HG03175 (cell line): Measurements from ENCODE around the gene MORN5.

ENCODE experiments used
- ATAC-seq: cut with Tn5 transposase; IDR thresholded peaks from one replicate; pipeline ENCODE4 v1.9.1; 2021; ENCODE audit warnings: mild to moderate bottlenecking, moderate library complexity; ENCODE audit not compliant: unreplicated experiment

Gene MORN5

DNA sequence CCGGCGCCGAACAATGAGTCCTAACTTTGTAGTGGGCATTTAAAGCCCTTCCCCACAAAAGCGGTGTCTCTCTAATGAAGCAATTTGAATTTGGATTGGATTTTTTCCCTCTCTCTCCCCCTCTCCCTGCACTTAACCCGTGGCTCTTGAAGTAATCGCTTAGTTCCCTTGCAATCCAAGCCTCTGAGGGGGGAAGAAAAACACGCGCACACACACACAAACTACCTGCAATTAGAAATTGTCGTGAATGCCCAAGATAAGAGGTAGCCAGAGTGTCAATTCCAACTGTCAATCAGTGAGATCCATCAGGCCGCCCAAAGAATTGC, 67.8 kb downstream of the MORN5 start:
- no peak for ATAC-seq

DNA sequence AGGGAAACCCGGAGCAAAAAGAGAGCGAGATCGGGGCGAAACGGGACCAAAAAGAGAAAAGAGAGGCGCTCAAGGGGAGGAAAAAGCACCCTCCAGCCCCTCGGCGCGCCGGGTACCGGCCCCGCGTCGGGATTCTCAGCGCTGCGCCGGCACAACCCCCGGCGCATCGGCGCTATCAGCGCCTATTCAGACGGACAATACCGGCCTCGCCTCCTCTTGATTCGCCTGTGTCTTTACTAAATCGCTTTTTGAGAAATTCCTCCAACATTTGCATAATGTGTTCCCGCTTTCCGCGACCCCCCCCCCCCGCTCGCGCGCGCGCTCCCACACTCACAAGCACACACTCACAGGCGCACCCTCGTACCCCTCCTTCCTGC, 68.5 kb downstream of the MORN5 start:
- no peak for ATAC-seq

DNA sequence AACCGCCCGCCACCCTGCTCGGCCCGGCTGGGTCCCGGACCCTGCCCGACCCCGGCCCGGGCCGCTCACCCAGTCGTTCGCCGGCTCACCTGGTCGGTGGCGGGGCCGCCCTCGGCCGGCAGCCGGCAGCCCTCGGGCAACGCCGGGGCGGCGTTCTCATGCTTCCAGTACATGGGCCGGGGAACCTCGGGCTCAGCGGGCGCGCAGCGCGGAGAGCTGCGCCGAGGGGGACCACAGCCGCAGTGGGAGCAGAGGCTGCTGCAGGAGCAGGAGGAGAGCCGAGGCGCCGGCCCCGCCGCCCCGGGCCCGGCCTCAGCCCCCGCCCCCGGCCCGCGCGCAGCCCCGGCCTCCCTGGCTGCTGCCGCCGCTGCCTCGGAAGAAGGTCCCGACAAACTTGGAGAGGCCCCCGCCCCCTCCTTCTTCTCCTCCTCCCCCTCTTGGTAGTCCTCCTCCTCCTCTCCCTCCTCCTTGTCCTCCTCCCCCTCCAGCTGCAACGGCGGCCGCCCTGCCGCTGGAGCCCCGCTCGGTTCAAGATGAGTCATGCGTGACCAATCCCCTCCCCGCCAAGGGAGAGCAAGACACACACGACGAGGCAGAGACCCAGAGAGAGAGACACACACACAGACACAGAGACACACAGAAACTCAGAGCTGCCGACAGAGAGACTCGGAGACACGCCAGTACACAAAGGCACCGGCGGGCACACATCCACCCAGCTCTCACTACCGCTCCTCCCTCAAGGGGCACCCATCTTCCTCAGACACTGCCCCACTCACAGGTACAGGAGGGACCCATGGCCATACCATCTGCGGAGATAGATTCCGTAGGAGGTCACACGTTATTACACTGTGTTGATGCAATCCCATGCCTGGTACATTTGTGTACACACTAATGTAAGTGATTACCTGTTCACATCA, 69.1 kb downstream of the MORN5 start, which contains the start of gene LHX6:
LHX6 (minus strand) TSS at position 390 of the 917 bp plus-strand sequence; CDS start at position 173, 217 bp downstream.
- ATAC-seq = no peak

DNA sequence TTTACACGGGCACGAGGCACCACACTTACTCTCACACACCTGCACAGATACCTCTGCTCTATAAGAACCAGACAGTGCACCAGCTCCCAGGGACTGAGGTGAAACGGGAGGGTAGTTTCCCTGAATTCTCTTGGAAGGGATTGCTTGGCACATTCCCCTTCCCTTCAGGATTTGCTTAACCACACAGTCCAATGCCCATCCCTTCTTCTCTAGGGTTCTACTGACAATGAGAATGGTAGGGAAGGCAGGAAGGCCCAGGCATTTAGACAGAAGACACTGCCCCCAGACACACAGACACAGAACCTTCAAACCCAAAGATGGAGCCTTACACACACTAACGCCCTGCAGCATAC, 69.8 kb downstream of the MORN5 start:
- no peak for ATAC-seq

DNA sequence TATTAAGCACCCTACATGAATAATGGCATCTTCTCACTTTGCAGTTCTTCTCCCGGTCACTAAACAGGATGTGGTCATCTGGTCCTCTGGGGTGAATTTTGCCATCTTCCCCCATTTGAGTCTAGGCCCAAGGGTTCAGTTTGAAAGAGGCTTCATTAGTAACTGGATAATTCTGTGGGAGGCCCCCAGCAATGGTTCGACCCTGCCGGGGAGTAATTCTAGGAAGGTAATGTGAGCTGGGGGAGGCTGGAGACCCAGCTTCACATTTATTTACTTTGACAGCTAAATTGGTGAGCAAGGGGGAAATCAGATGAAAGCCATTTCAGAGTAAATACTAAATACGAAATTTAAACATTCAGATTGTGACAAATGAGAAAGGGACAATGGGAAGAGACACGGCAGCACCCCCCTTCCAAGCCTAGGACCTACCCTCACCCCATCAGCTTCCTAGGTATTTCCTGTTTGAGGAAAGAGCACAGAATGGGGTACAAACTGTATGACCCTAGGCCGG, 73.1 kb downstream of the MORN5 start:
- ATAC-seq = no peak

DNA sequence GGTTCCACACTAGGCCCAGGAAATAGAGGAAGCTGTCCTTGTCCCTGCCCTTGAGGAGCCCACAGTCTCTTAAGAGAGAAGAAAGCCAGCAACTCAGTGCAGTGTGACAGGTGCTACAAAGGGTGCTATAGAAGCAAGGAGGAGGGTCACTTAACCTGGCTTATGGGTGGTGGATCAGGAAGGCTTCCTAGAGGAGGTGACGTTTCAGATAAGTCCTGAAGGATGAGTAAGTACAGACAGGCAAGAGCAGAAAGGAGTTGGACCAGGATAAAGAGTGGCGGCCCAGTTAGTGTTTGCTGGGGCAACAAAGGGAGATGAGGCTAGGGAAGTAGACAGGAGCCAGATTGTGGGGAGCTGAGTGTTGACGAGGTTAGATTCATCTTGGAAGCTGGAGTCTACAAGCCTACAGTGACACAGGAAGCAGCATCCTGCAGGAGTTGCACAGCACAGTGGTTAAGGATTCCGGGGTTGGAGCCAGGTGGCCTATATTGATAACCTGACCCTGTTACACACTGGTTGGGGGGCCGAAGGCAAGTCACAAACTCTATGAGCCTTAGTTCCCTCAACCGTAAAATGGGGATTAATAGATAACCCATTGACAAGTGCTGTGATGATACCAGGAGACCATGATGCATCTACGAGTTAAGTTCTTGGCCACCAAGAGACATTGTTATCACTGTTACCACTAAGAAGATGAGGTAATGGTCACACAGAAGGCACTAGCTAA, 74.5 kb downstream of the MORN5 start:
- ATAC-seq = no peak

DNA sequence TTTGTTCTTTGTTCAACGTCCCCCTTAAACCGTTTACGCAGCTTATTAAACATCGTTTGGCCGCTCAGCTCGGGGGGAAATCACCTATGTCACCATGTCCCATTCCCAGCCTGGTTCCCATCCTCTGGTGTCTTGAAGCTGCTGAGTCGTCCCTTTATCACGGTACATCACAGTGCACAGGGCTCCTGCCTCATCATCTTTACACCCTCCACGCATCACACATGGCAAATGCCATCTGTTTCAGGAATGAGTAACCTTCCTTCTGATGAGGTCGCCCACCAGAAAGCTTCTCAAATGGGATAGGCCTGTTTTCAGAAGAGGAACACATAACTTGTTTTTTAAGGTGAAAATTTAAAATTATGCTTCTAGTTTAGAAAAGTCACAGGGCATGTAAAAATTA, 77.0 kb downstream of the MORN5 start:
- no peak for ATAC-seq

DNA sequence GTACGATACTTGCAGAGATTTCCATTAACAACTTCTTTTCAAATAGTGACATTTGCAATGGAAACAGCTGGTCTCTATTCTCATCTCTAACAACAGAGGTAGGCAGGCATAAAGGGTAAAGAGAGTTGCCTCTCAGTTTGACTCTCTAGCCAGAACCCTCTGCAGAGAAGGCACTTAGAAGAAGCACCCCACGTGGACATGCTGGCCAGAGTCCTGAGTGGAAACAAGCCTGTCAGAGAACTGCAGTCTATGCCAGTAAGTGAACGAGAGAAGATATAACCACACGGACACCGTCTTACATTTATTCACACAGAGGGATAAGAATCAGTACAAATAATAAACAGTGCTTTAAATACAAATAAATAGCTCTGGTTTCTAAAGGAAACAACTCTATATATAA, 80.0 kb downstream of the MORN5 start:
- no peak for ATAC-seq

DNA sequence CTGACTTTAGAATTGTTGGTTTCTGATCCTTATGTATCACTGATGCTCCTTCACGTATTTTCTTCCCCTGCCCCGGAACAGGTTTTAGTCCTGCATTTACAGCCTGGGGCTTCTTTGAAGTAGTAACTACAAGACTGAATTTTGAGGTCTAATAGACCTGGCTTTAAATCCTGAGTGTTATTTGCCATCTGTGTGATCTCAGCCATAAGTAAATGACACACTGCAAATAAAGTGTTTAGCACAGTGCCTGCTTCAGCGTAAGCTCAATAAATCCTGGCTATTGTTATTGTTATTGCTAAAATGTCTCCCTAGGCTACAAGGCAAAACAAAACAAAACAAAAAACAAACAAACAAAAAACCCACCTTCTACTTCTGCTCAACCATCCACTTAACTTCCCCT, 84.6 kb downstream of the MORN5 start:
- no peak for ATAC-seq

DNA sequence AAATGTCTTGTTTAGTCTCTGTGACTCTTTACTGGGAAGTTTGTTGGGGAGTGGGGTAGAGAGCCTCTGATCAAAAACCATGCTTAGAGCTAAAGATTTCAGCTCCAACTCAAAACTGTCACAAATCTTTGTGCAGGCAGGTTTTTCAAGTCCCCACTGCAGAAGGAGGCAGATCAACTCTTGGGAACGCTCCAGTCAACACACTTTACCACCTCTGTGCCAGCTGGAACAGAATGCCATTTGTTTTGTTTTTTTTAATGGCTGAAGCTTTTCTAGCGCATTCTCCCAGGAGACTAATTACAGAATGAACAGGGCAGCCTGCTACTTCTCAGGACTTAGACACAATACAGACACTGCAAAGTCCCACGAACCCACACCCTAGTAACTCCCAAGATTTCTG, 87.0 kb downstream of the MORN5 start:
- no peak for ATAC-seq

DNA sequence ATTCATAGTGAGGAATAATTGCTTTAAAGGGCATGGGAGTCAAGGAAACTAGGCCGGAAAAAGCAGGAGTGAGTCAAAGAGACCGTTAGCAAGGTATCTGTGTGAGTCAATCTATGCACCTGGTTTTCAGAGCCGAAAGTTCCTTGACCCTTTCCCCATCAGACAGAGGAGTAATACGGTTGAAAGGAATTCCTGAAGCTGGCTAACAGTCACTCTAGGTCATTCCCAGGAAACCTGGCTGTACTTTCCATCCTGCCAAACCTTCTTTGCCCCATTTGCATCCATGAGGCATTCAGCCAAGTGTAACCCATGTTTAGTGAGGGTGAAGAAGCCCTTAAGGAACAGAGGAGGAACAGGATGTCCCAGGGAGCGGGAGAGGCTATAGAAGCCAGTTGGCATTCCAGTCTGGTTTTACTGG, 88.7 kb downstream of the MORN5 start:
- no peak for ATAC-seq
